HG02870 (cell line): ENCODE measurements around the gene MFN2.

Experiments
- ATAC-seq: cut with Tn5 transposase; IDR thresholded peaks from one replicate; pipeline ENCODE4 v1.9.1; 2021; ENCODE audit warnings: mild to moderate bottlenecking, moderate library complexity; ENCODE audit not compliant: unreplicated experiment

The MFN2 gene

GRCh38 chr1:12046749-12047119 is 66.5 kb downstream of the MFN2 start:
- no peak for ATAC-seq

GRCh38 chr1:12047120-12047876 is 67.1 kb downstream of the MFN2 start:
- ATAC-seq = peak; percentile 34

- no peak for ATAC-seq
Measured at GRCh38 chr1:12048372-12048771, 68.1 kb downstream of the MFN2 start.

GRCh38 chr1:12049616-12050015 is 69.4 kb downstream of the MFN2 start:
- no peak for ATAC-seq

GRCh38 chr1:12051361-12051760 is 71.1 kb downstream of the MFN2 start:
- ATAC-seq = no peak

GRCh38 chr1:12052008-12052573 is 71.8 kb downstream of the MFN2 start:
- peak; percentile 52 for ATAC-seq

- ATAC-seq = no peak
Measured at GRCh38 chr1:12052997-12053686, 72.9 kb downstream of the MFN2 start.

- ATAC-seq = peak; percentile 25
Measured at GRCh38 chr1:12053752-12054548, 73.7 kb downstream of the MFN2 start.

GRCh38 chr1:12055259-12055658 is 75.0 kb downstream of the MFN2 start:
- ATAC-seq = no peak

GRCh38 chr1:12056331-12056841 is 76.1 kb downstream of the MFN2 start:
- no peak for ATAC-seq

GRCh38 chr1:12057382-12057781 is 77.1 kb downstream of the MFN2 start:
- no peak for ATAC-seq

GRCh38 chr1:12057940-12058687 is 77.9 kb downstream of the MFN2 start:
- no peak for ATAC-seq

GRCh38 chr1:12059226-12059625 is 79.0 kb downstream of the MFN2 start:
- ATAC-seq = no peak

- ATAC-seq = no peak
Measured at GRCh38 chr1:12059722-12060464, 79.6 kb downstream of the MFN2 start.

- ATAC-seq = no peak
Measured at GRCh38 chr1:12060500-12060899, 80.3 kb downstream of the MFN2 start.
